Keratinocyte (primary cell): Measurements from ENCODE around the gene TSTD2. TPM values are rescaled to one million over a fixed set of nuclear protein-coding genes. Genes with fewer than 3 reads are reported as not detected.

Experiments used
- DNase-seq: peaks from one replicate; pipeline ENCODE4 v3.0.0-alpha.2; 2011; ENCODE audit warnings: low read depth, missing footprints, low spot score
- FAIRE-seq: peaks from 2 replicates; lab custom pipeline; 2011; peaks lifted over from hg19 to GRCh38; lab: Jason Lieb, UNC
- H2AFZ ChIP-seq: 2 replicates; pipeline ENCODE4 v1.6.0; 2012; ENCODE audit warnings: low read length, control low read depth, inconsistent platforms; ENCODE audit not compliant: control insufficient read depth
- H3K27ac ChIP-seq: 2 replicates; pipeline ENCODE4 v1.5.1; 2011; ENCODE audit warnings: low read length; ENCODE audit not compliant: control insufficient read depth, insufficient read depth
- H3K27me3 ChIP-seq: 3 replicates; pipeline ENCODE4 v1.6.0; 2011; ENCODE audit warnings: low read length; ENCODE audit not compliant: control insufficient read depth, insufficient read depth; ENCODE audit errors: extremely low read depth
- H3K36me3 ChIP-seq, 2 experiments: 2 replicates in 1 of 2; 3 replicates in 1 of 2; pipeline ENCODE4 v1.5.1; 2011; ENCODE audit warnings: low read length in 2 of 2, mild to moderate bottlenecking in 1 of 2; ENCODE audit not compliant: control insufficient read depth in 2 of 2, insufficient read depth in 2 of 2; ENCODE audit errors: extremely low read depth in 1 of 2
- H3K4me1 ChIP-seq: 3 replicates; pipeline ENCODE4 v1.5.1; 2011; ENCODE audit warnings: low read length; ENCODE audit not compliant: control insufficient read depth, insufficient read depth; ENCODE audit errors: extremely low read depth
- H3K4me2 ChIP-seq: 3 replicates; pipeline ENCODE4 v1.6.0; 2011; ENCODE audit warnings: low read depth, low read length; ENCODE audit not compliant: control insufficient read depth, insufficient read depth; ENCODE audit errors: extremely low read depth
- H3K4me3 ChIP-seq, 3 experiments: fragments of 200-600 bp in 1 of 3; sonication (generic) in 1 of 3; 2 replicates in 2 of 3; 3 replicates in 1 of 3; pipeline ENCODE4 v1.5.1; 2011 to 2016; ENCODE audit warnings: low read length in 3 of 3, mild to moderate bottlenecking in 3 of 3, control low read depth in 2 of 3, inconsistent platforms in 1 of 3, low read depth in 1 of 3, mixed read lengths in 1 of 3, mixed run types in 1 of 3, moderate library complexity in 1 of 3; ENCODE audit not compliant: control insufficient read depth in 2 of 3, insufficient read depth in 2 of 3; ENCODE audit errors: extremely low read depth in 1 of 3
- H3K79me2 ChIP-seq: 2 replicates; pipeline ENCODE4 v1.6.0; 2012; ENCODE audit warnings: low read length; ENCODE audit not compliant: control insufficient read depth, insufficient read depth
- H3K9ac ChIP-seq: 3 replicates; pipeline ENCODE4 v1.6.0; 2011; ENCODE audit warnings: low read length; ENCODE audit not compliant: control insufficient read depth, insufficient read depth; ENCODE audit errors: extremely low read depth
- H3K9me1 ChIP-seq: 3 replicates; pipeline ENCODE4 v1.6.0; 2011; ENCODE audit warnings: low read length; ENCODE audit not compliant: control insufficient read depth, insufficient read depth; ENCODE audit errors: extremely low read depth
- H3K9me3 ChIP-seq: 2 replicates; pipeline ENCODE4 v1.5.1; 2012; ENCODE audit warnings: low read depth, low read length; ENCODE audit not compliant: control insufficient read depth
- H4K20me1 ChIP-seq: 3 replicates; pipeline ENCODE4 v1.6.0; 2011; ENCODE audit warnings: low read length; ENCODE audit not compliant: control insufficient read depth, insufficient read depth; ENCODE audit errors: extremely low read depth
- EZH2 ChIP-seq: IDR thresholded peaks from one replicate; pipeline ENCODE4 v1.6.1; 2012; ENCODE audit warnings: inconsistent platforms, mild to moderate bottlenecking, low read length, moderate library complexity
- dilution Hi-C: fragments of 300-500 bp; cut with MboI; formaldehyde crosslinking; loops from one replicate; pipeline ENCODE4 v1.7.0; 2020; ENCODE audit warnings: low sequenced_read_pairs; ENCODE audit not compliant: extremely low pct_ligation_motif_present
- polyA plus RNA-seq, 5 experiments: library from polyadenylated mRNA; depleted of rRNA in 3 of 5; stranded (reverse) in 3 of 5; stranded (forward) in 1 of 5; unstranded in 1 of 5; fragments of >200 nt; gene quantifications; 1 replicate in 1 of 5; 2 replicates in 3 of 5; 3 replicates in 1 of 5; pipeline versions ENCODE4 v1.2.1 to v1.2.3, GENCODE V29; 2011 to 2012; ENCODE audit warnings: missing spikeins in 2 of 5, low read depth in 1 of 5, low replicate concordance in 1 of 5
- TF ChIP-seq, protein P1 (sequence below), 3 experiments: IDR thresholded peaks in 1 of 3; conservative IDR thresholded peaks in 1 of 3; optimal IDR thresholded peaks in 1 of 3; 2 replicates in 2 of 3; 3 replicates in 1 of 3; pipeline versions ENCODE3 to v1.5.1; 2011; ENCODE audit warnings: low read length in 3 of 3, mild to moderate bottlenecking in 3 of 3, moderate library complexity in 2 of 3, control low read depth in 1 of 3, inconsistent platforms in 1 of 3; ENCODE audit not compliant: insufficient read depth in 2 of 3; ENCODE audit errors: extremely low read depth in 1 of 3

Gene TSTD2
- polyA plus RNA-seq, 1 donor (not counting 4 experiments of a cell fraction or from before 2014, with no cell fraction given) = 17.2 TPM

GRCh38 chr9:97628668-97629067 is 4.5 kb downstream of the TSTD2 start:
- peaks cover 2% of the 10 kb centered on the region for H3K9me1 ChIP-seq
- no peak overlapping the region for H3K4me3 ChIP-seq
- no peak overlapping the region for H3K9ac ChIP-seq
- FAIRE-seq = no peak
- H4K20me1 ChIP-seq = peaks cover 3% of the 10 kb centered on the region
- peaks cover 8% of the 10 kb centered on the region for H3K4me1 ChIP-seq
- H2AFZ ChIP-seq = no peak overlapping the region
- peaks cover 31% of the 10 kb centered on the region for H3K79me2 ChIP-seq
- no peaks in the 10 kb centered on the region for H3K27me3 ChIP-seq
- dilution Hi-C loops = no loop called here
- H3K27ac ChIP-seq = no peak overlapping the region
- no peak overlapping the region for H3K4me2 ChIP-seq
- no peak for TF ChIP-seq EZH2
- TF ChIP-seq, protein P1, sequence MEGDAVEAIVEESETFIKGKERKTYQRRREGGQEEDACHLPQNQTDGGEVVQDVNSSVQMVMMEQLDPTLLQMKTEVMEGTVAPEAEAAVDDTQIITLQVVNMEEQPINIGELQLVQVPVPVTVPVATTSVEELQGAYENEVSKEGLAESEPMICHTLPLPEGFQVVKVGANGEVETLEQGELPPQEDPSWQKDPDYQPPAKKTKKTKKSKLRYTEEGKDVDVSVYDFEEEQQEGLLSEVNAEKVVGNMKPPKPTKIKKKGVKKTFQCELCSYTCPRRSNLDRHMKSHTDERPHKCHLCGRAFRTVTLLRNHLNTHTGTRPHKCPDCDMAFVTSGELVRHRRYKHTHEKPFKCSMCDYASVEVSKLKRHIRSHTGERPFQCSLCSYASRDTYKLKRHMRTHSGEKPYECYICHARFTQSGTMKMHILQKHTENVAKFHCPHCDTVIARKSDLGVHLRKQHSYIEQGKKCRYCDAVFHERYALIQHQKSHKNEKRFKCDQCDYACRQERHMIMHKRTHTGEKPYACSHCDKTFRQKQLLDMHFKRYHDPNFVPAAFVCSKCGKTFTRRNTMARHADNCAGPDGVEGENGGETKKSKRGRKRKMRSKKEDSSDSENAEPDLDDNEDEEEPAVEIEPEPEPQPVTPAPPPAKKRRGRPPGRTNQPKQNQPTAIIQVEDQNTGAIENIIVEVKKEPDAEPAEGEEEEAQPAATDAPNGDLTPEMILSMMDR (optimal IDR thresholded peaks at IDR 0.05 in 1 of 3, IDR thresholded peaks at IDR 0.05 in 1 of 3, conservative IDR thresholded peaks at IDR 0.05 in 1 of 3; ENCODE audit: extremely low read depth in 1 of 3, insufficient read depth in 2 of 3, low read length in 3 of 3) = no peak
- H3K9me3 ChIP-seq = no peaks in the 10 kb centered on the region
- H3K36me3 ChIP-seq = peaks cover 4% of the 10 kb centered on the region in 2 experiments
- no peak for DNase-seq

- Histone ChIP-seq H3K4me3 (no peak overlapping the region), H3K27ac (no peak overlapping the region), H3K9ac (no peak overlapping the region), H3K9me1 (peaks cover 2% of the 10 kb centered on the region), H2AFZ (no peak overlapping the region), H3K4me1 (peaks cover 8% of the 10 kb centered on the region), H3K27me3 (no peaks in the 10 kb centered on the region), H3K9me3 (no peaks in the 10 kb centered on the region), H3K36me3 (peaks cover 4% of the 10 kb centered on the region in 2 experiments), H4K20me1 (peaks cover 3% of the 10 kb centered on the region), H3K79me2 (peaks cover 31% of the 10 kb centered on the region), H3K4me2 (no peak overlapping the region)
- dilution Hi-C loops = no loop called here
- TF ChIP-seq, protein P1 (optimal IDR thresholded peaks at IDR 0.05 in 1 of 3, IDR thresholded peaks at IDR 0.05 in 1 of 3, conservative IDR thresholded peaks at IDR 0.05 in 1 of 3; ENCODE audit: extremely low read depth in 1 of 3, insufficient read depth in 2 of 3, low read length in 3 of 3) = no peak
- TF ChIP-seq EZH2 = no peak
- FAIRE-seq (no peak), DNase-seq (no peak)
Measured at GRCh38 chr9:97627624-97628023, 5.5 kb downstream of the TSTD2 start.
